CD4-positive, alpha-beta T cell (primary cell): ENCODE measurements around the gene GPC6. TPM values are rescaled to one million over a fixed set of nuclear protein-coding genes. Genes with fewer than 3 reads are reported as not detected.

ENCODE experiments used
- ATAC-seq: fragments of 200-7000 bp; cut with Tn5 transposase; one replicate; pipeline ENCODE4 v1.10.0; 2022; ENCODE audit warnings: mild to moderate bottlenecking; ENCODE audit not compliant: poor library complexity
- CTCF ChIA-PET: fragments of 350-600 bp; sonication (Branson Sonifier 250); formaldehyde crosslinking; loops from one replicate; lab custom pipeline; 2021; ENCODE audit warnings: antibody characterized with exemption, inconsistent platforms; lab: Charles Lee
- POLR2A ChIA-PET: fragments of 350-600 bp; sonication (Branson Sonifier 250); formaldehyde crosslinking; loops from one replicate; lab custom pipeline; 2021; ENCODE audit warnings: antibody characterized with exemption, inconsistent platforms; lab: Charles Lee
- DNase-seq, 14 experiments: peaks; one replicate each; pipeline ENCODE4 v3.0.0-alpha.2; 2013 to 2020; ENCODE audit warnings: mixed read lengths in 2 of 14
- H3K27ac ChIP-seq, 2 donors: one replicate each; pipeline versions ENCODE4 v1.5.1 to v1.7.0; 2013; ENCODE audit warnings: low read length in 2 of 2, low read depth in 1 of 2, mild to moderate bottlenecking in 1 of 2
- H3K27me3 ChIP-seq, 2 experiments: 1 replicate in 1 of 2; 2 replicates in 1 of 2; pipeline versions ENCODE4 v1.6.1 to v1.7.0; 2013; ENCODE audit warnings: low read length in 2 of 2, control low read depth in 1 of 2, mild to moderate bottlenecking in 1 of 2, moderate library complexity in 1 of 2; ENCODE audit not compliant: insufficient read depth in 2 of 2, control insufficient read depth in 1 of 2
- H3K36me3 ChIP-seq: one replicate; pipeline ENCODE4 v1.6.1; 2013; ENCODE audit warnings: low read length, control low read depth; ENCODE audit not compliant: insufficient read depth
- H3K4me1 ChIP-seq: one replicate; pipeline ENCODE4 v1.6.1; 2013; ENCODE audit warnings: low read length, control low read depth; ENCODE audit not compliant: insufficient read depth
- H3K4me3 ChIP-seq: one replicate; pipeline ENCODE4 v1.5.1; 2013; ENCODE audit warnings: mild to moderate bottlenecking, low read length, moderate library complexity
- H3K9me3 ChIP-seq, 2 experiments: 1 replicate in 1 of 2; 2 replicates in 1 of 2; pipeline versions ENCODE4 v1.6.1 to v1.7.0; 2013; ENCODE audit warnings: low read length in 2 of 2, mild to moderate bottlenecking in 2 of 2, control low read depth in 1 of 2, moderate library complexity in 1 of 2; ENCODE audit not compliant: control insufficient read depth in 1 of 2, insufficient read depth in 1 of 2
- H3K27ac Mint-ChIP-seq: one replicate; pipeline ENCODE4 v1.8.0; 2020; ENCODE audit warnings: mixed read lengths
- H3K27me3 Mint-ChIP-seq: one replicate; pipeline ENCODE4 v1.8.0; 2021; ENCODE audit warnings: mixed read lengths
- H3K36me3 Mint-ChIP-seq: one replicate; pipeline ENCODE4 v1.8.0; 2021; ENCODE audit warnings: low read depth, mixed read lengths
- H3K4me1 Mint-ChIP-seq: one replicate; pipeline ENCODE4 v1.8.0; 2021; ENCODE audit warnings: low read depth, mixed read lengths
- H3K4me3 Mint-ChIP-seq: one replicate; pipeline ENCODE4 v1.8.0; 2020; ENCODE audit warnings: mild to moderate bottlenecking, mixed read lengths
- H3K9me3 Mint-ChIP-seq: one replicate; pipeline ENCODE4 v1.8.0; 2020; ENCODE audit warnings: mixed read lengths
- CTCF ChIP-seq: fragments of 200-600 bp; IDR thresholded peaks from one replicate; pipeline ENCODE4 v1.8.0; 2022; ENCODE audit warnings: antibody characterized with exemption, mild to moderate bottlenecking
- intact Hi-C, 2 experiments: fragments of 100-400 bp; cut with DNase I in 1 of 2; cut with micrococcal nuclease in 1 of 2; formaldehyde crosslinking; loops; one replicate each; pipeline versions ENCODE4 v1.15.1 to v1.9.0; 2023 to 2025; cut with DNase I, micrococcal nuclease
- total RNA-seq, 174 experiments: library from RNA in 2 of 174; stranded (reverse) in 2 of 174; gene quantifications; one replicate each; pipeline ENCODE4 v1.2.3 and lab custom pipeline; 2021 to 2026

GPC6 gene
- total RNA-seq, 2 experiments from 2014 or later: not detected

GRCh38 chr13:93352616-93353015, 126.0 kb downstream of the GPC6 start:
- intact Hi-C loops: no loop called here
- no peaks in the 10 kb centered on the region for H3K36me3 ChIP-seq
- H3K27ac ChIP-seq: no peak overlapping the region
- CTCF ChIA-PET: no interaction called here
- no peak overlapping the region for H3K4me3 ChIP-seq
- no peak for DNase-seq
- H3K36me3 Mint-ChIP-seq: no peaks in the 10 kb centered on the region
- no peaks in the 10 kb centered on the region for H3K4me1 ChIP-seq
- no peak for TF ChIP-seq CTCF
- H3K27me3 Mint-ChIP-seq: no peaks in the 10 kb centered on the region
- no peaks in the 10 kb centered on the region for H3K27me3 ChIP-seq
- no peak for ATAC-seq
- no peak overlapping the region for H3K4me3 Mint-ChIP-seq
- H3K9me3 ChIP-seq: peaks cover 0 to 3% of the 10 kb centered on the region in 2 experiments
- POLR2A ChIA-PET: no interaction called here
- H3K9me3 Mint-ChIP-seq: peaks cover 2% of the 10 kb centered on the region
- no peaks in the 10 kb centered on the region for H3K4me1 Mint-ChIP-seq
- no peak overlapping the region for H3K27ac Mint-ChIP-seq

- peaks cover 0 to 3% of the 10 kb centered on the region in 2 experiments for H3K9me3 ChIP-seq
- Mint-ChIP-seq H3K9me3 (peaks cover 2% of the 10 kb centered on the region), H3K4me3 (no peak overlapping the region), H3K27ac (no peak overlapping the region), H3K36me3 (no peaks in the 10 kb centered on the region), H3K27me3 (no peaks in the 10 kb centered on the region), H3K4me1 (no peaks in the 10 kb centered on the region)
- intact Hi-C loops: no loop called here
- no peaks in the 10 kb centered on the region for H3K27me3 ChIP-seq
- no peak overlapping the region for H3K27ac ChIP-seq
- ATAC-seq (no peak), DNase-seq (no peak)
- no peak overlapping the region for H3K4me3 ChIP-seq
- CTCF ChIA-PET: no interaction called here
- POLR2A ChIA-PET: no interaction called here
- TF ChIP-seq CTCF: no peak
- no peaks in the 10 kb centered on the region for H3K36me3 ChIP-seq
- H3K4me1 ChIP-seq: no peaks in the 10 kb centered on the region
Observed at GRCh38 chr13:93355094-93355493, 128.5 kb downstream of the GPC6 start.

- H3K27ac ChIP-seq: no peak overlapping the region
- ChIA-PET CTCF (no interaction called here), POLR2A (no interaction called here)
- TF ChIP-seq CTCF: no peak
- Mint-ChIP-seq H3K27ac (no peak overlapping the region), H3K9me3 (no peaks in the 10 kb centered on the region), H3K36me3 (no peaks in the 10 kb centered on the region), H3K4me1 (no peaks in the 10 kb centered on the region), H3K27me3 (no peaks in the 10 kb centered on the region), H3K4me3 (no peak overlapping the region)
- H3K36me3 ChIP-seq: no peaks in the 10 kb centered on the region
- H3K4me1 ChIP-seq: no peaks in the 10 kb centered on the region
- intact Hi-C loops: no loop called here
- no peaks in the 10 kb centered on the region for H3K27me3 ChIP-seq
- H3K4me3 ChIP-seq: no peak overlapping the region
- ATAC-seq: no peak
- no peak for DNase-seq
- peaks cover 0 to 3% of the 10 kb centered on the region in 2 experiments for H3K9me3 ChIP-seq
Observed at GRCh38 chr13:93356469-93356868, 129.9 kb downstream of the GPC6 start.
